Raji (cell line): ENCODE data around the gene RPL9.

Source experiments
- POLR2A ChIP-seq: IDR thresholded peaks from 2 replicates; pipeline ENCODE4 v1.6.1; 2011; ENCODE audit warnings: low read depth, low read length, control low read depth; ENCODE audit not compliant: insufficient read depth

Gene RPL9

GRCh38 chr4:39476187-39476895, 17.6 kb upstream of the RPL9 start:
- no peak for TF ChIP-seq POLR2A

GRCh38 chr4:39472396-39472795, 13.7 kb upstream of the RPL9 start:
- no peak for TF ChIP-seq POLR2A

- no peak for TF ChIP-seq POLR2A
Observed at GRCh38 chr4:39470402-39470801, 11.7 kb upstream of the RPL9 start.

- no peak for TF ChIP-seq POLR2A
Observed at GRCh38 chr4:39469429-39470077, 10.8 kb upstream of the RPL9 start.

- TF ChIP-seq POLR2A, result no peak
Observed at GRCh38 chr4:39467464-39467863, 8.7 kb upstream of the RPL9 start.

- TF ChIP-seq POLR2A, result no peak
Observed at GRCh38 chr4:39466747-39467146, 8.0 kb upstream of the RPL9 start.

- no peak for TF ChIP-seq POLR2A
Observed at GRCh38 chr4:39464886-39465501, 6.3 kb upstream of the RPL9 start.

GRCh38 chr4:39456946-39457763, 1.6 kb downstream of the RPL9 start:
- no peak for TF ChIP-seq POLR2A

GRCh38 chr4:39455486-39455885, 3.2 kb downstream of the RPL9 start:
- TF ChIP-seq POLR2A, result no peak

GRCh38 chr4:39453738-39454137, 5.0 kb downstream of the RPL9 start:
- TF ChIP-seq POLR2A, result no peak

GRCh38 chr4:39452860-39453587, 5.7 kb downstream of the RPL9 start:
- TF ChIP-seq POLR2A, result no peak

- TF ChIP-seq POLR2A, result no peak
Observed at GRCh38 chr4:39452153-39452859, 6.4 kb downstream of the RPL9 start.

- TF ChIP-seq POLR2A, result no peak
Observed at GRCh38 chr4:39451423-39452023, 7.2 kb downstream of the RPL9 start.

- no peak for TF ChIP-seq POLR2A
Observed at GRCh38 chr4:39450618-39451017, 8.1 kb downstream of the RPL9 start.
